ENCODE results near the gene HCFC2. TPM values are rescaled to one million over a fixed set of nuclear protein-coding genes. Genes with fewer than 3 reads are reported as not detected.
"Not testable (repeated sequence)": the region's sequence is repeated elsewhere in the genome, so short reads cannot be mapped to it uniquely, and the experiment has no call there.

The HCFC2 gene
- total RNA-seq, 1 experiment from 2014 or later, result 9.4 TPM

GRCh38 chr12:104024348-104024747 lies 40.0 kb upstream of the HCFC2 start:
- no peak for DNase-seq
- H3K4me1 Mint-ChIP-seq (ENCODE audit: low read depth, unreplicated experiment), result no peaks in the 10 kb centered on the region
- no TSS peak for BruUV-seq (replicated peaks)
- TF ChIP-seq CTCF (IDR thresholded peaks at IDR 0.05; ENCODE audit: unreplicated experiment), result no peak
- H3K4me3 Mint-ChIP-seq (ENCODE audit: low read depth, unreplicated experiment), result no peak overlapping the region
- CTCF ChIA-PET, result no interaction called here
- intact Hi-C loops (cut with micrococcal nuclease; ENCODE audit: unreplicated experiment), result no loop called here
- H3K36me3 Mint-ChIP-seq (ENCODE audit: insufficient read depth, unreplicated experiment), result no peaks in the 10 kb centered on the region
- H3K27ac Mint-ChIP-seq (ENCODE audit: unreplicated experiment), result no peak overlapping the region
- H3K27me3 Mint-ChIP-seq (ENCODE audit: unreplicated experiment), result peaks cover 41% of the 10 kb centered on the region
- no peaks in the 10 kb centered on the region for H3K9me3 Mint-ChIP-seq (ENCODE audit: low read depth, unreplicated experiment)

GRCh38 chr12:104025771-104026170 lies 38.6 kb upstream of the HCFC2 start:
- no peaks in the 10 kb centered on the region for H3K36me3 Mint-ChIP-seq (ENCODE audit: insufficient read depth, unreplicated experiment)
- DNase-seq, result no peak

GRCh38 chr12:104026841-104027599 lies 37.3 kb upstream of the HCFC2 start:
- Mint-ChIP-seq H3K9me3 (ENCODE audit: low read depth, unreplicated experiment) (no peaks in the 10 kb centered on the region), H3K27me3 (ENCODE audit: unreplicated experiment) (peaks cover 14% of the 10 kb centered on the region), H3K4me3 (ENCODE audit: low read depth, unreplicated experiment) (no peak overlapping the region), H3K36me3 (ENCODE audit: insufficient read depth, unreplicated experiment) (no peaks in the 10 kb centered on the region), H3K27ac (ENCODE audit: unreplicated experiment) (no peak overlapping the region), H3K4me1 (ENCODE audit: low read depth, unreplicated experiment) (no peaks in the 10 kb centered on the region)
- DNase-seq, result no peak
- BruUV-seq (replicated peaks), result no TSS peak
- no peak for TF ChIP-seq CTCF (IDR thresholded peaks at IDR 0.05; ENCODE audit: unreplicated experiment)
- intact Hi-C loops (cut with micrococcal nuclease; ENCODE audit: unreplicated experiment), result no loop called here
- CTCF ChIA-PET, result interaction anchor here (0.6 kb wide), 2 partner anchors 18 to 34 kb away, joined by 3 to 4 read pairs; no protein-coding TSS in a partner anchor

More at GRCh38 chr12:104025771-104026170, 38.6 kb upstream of the HCFC2 start:
- Mint-ChIP-seq H3K27ac (ENCODE audit: unreplicated experiment) (no peak overlapping the region), H3K4me1 (ENCODE audit: low read depth, unreplicated experiment) (no peaks in the 10 kb centered on the region), H3K27me3 (ENCODE audit: unreplicated experiment) (peaks cover 27% of the 10 kb centered on the region), H3K9me3 (ENCODE audit: low read depth, unreplicated experiment) (no peaks in the 10 kb centered on the region), H3K4me3 (ENCODE audit: low read depth, unreplicated experiment) (no peak overlapping the region)
- no TSS peak for BruUV-seq (replicated peaks)
- intact Hi-C loops (cut with micrococcal nuclease; ENCODE audit: unreplicated experiment), result no loop called here
- no peak for TF ChIP-seq CTCF (IDR thresholded peaks at IDR 0.05; ENCODE audit: unreplicated experiment)
- CTCF ChIA-PET, result no interaction called here

- H3K36me3 Mint-ChIP-seq (ENCODE audit: insufficient read depth, unreplicated experiment); H3K4me1 Mint-ChIP-seq (ENCODE audit: low read depth, unreplicated experiment); BruUV-seq (replicated peaks); H3K27ac Mint-ChIP-seq (ENCODE audit: unreplicated experiment); DNase-seq; intact Hi-C loops (cut with micrococcal nuclease; ENCODE audit: unreplicated experiment); CTCF ChIA-PET; H3K4me3 Mint-ChIP-seq (ENCODE audit: low read depth, unreplicated experiment); H3K9me3 Mint-ChIP-seq (ENCODE audit: low read depth, unreplicated experiment): not testable (repeated sequence)
- H3K27me3 Mint-ChIP-seq (ENCODE audit: unreplicated experiment), result peaks cover 13% of the 10 kb centered on the region
Observed at GRCh38 chr12:104030596-104030995, 33.7 kb upstream of the HCFC2 start.

- BruUV-seq (replicated peaks); H3K4me1 Mint-ChIP-seq (ENCODE audit: low read depth, unreplicated experiment); CTCF ChIA-PET: not testable (repeated sequence)
Observed at GRCh38 chr12:104036143-104036542, 28.2 kb upstream of the HCFC2 start.

GRCh38 chr12:104039769-104040168 lies 24.6 kb upstream of the HCFC2 start:
- CTCF ChIA-PET; DNase-seq; H3K4me1 Mint-ChIP-seq (ENCODE audit: low read depth, unreplicated experiment); BruUV-seq (replicated peaks); H3K27ac Mint-ChIP-seq (ENCODE audit: unreplicated experiment); H3K36me3 Mint-ChIP-seq (ENCODE audit: insufficient read depth, unreplicated experiment); H3K4me3 Mint-ChIP-seq (ENCODE audit: low read depth, unreplicated experiment); intact Hi-C loops (cut with micrococcal nuclease; ENCODE audit: unreplicated experiment); H3K9me3 Mint-ChIP-seq (ENCODE audit: low read depth, unreplicated experiment): not testable (repeated sequence)
- peaks cover 44% of the 10 kb centered on the region for H3K27me3 Mint-ChIP-seq (ENCODE audit: unreplicated experiment)

More at GRCh38 chr12:104036143-104036542, 28.2 kb upstream of the HCFC2 start:
- H3K27ac Mint-ChIP-seq (ENCODE audit: unreplicated experiment); DNase-seq; H3K36me3 Mint-ChIP-seq (ENCODE audit: insufficient read depth, unreplicated experiment); H3K9me3 Mint-ChIP-seq (ENCODE audit: low read depth, unreplicated experiment); H3K4me3 Mint-ChIP-seq (ENCODE audit: low read depth, unreplicated experiment); intact Hi-C loops (cut with micrococcal nuclease; ENCODE audit: unreplicated experiment): not testable (repeated sequence)
- H3K27me3 Mint-ChIP-seq (ENCODE audit: unreplicated experiment), result peaks cover 36% of the 10 kb centered on the region

Data from Calu3 (cell line).